Neural cell (in vitro differentiated cells): ENCODE results near the gene PC. TPM values are rescaled to one million over a fixed set of nuclear protein-coding genes. Genes with fewer than 3 reads are reported as not detected.

ENCODE experiments used
- H2AFZ ChIP-seq: fragments of 200-600, 300-800 bp; sonication (generic), shearing (Covaris generic); 2 replicates; pipeline ENCODE4 v1.6.0; 2014; ENCODE audit warnings: low read depth, mild to moderate bottlenecking, antibody characterized with exemption, low read length, moderate library complexity
- H3F3A ChIP-seq: fragments of 200-600 bp; shearing (Covaris generic); 2 replicates; pipeline ENCODE4 v1.6.1; 2016; ENCODE audit warnings: mild to moderate bottlenecking, moderate library complexity, mixed read lengths, antibody characterized with exemption, low read length; ENCODE audit not compliant: insufficient read depth, poor library complexity, severe bottlenecking
- H3K27ac ChIP-seq: fragments of 200-600, 300-800 bp; sonication (generic), shearing (Covaris generic); 2 replicates; pipeline ENCODE4 v1.5.1; 2014; ENCODE audit warnings: mild to moderate bottlenecking, low read length, moderate library complexity
- H3K27me3 ChIP-seq: fragments of 300-800, 200-600 bp; sonication (generic), shearing (Covaris generic); 2 replicates; pipeline ENCODE4 v1.6.0; 2014; ENCODE audit warnings: mild to moderate bottlenecking, low read depth, low read length, moderate library complexity; ENCODE audit not compliant: insufficient read depth
- H3K36me3 ChIP-seq: fragments of 300-800, 200-600 bp; sonication (generic), shearing (Covaris generic); 2 replicates; pipeline ENCODE4 v1.5.1; 2014; ENCODE audit warnings: mild to moderate bottlenecking, antibody characterized with exemption, low read length, moderate library complexity; ENCODE audit not compliant: insufficient read depth
- H3K4me2 ChIP-seq: fragments of 300-800, 200-600 bp; sonication (generic), shearing (Covaris generic); 2 replicates; pipeline ENCODE4 v1.6.0; 2014; ENCODE audit warnings: mild to moderate bottlenecking, low read length
- H3K4me3 ChIP-seq: fragments of 300-800, 200-600 bp; sonication (generic), shearing (Covaris generic); 2 replicates; pipeline ENCODE4 v1.5.1; 2014; ENCODE audit warnings: mild to moderate bottlenecking, low read length, moderate library complexity
- H3K79me2 ChIP-seq: fragments of 200-600 bp; shearing (Covaris generic); replicated peaks from 2 replicates; pipeline ENCODE4 v1.6.0; 2014; ENCODE audit warnings: mild to moderate bottlenecking, low read length, moderate library complexity; ENCODE audit not compliant: insufficient read depth
- H3K9ac ChIP-seq: fragments of 300-800, 200-600 bp; sonication (generic), shearing (Covaris generic); 2 replicates; pipeline ENCODE4 v1.6.1; 2016; ENCODE audit warnings: mild to moderate bottlenecking, low read length, mixed read lengths
- H3K9me2 ChIP-seq: fragments of 200-600 bp; shearing (Covaris generic); 2 replicates; pipeline ENCODE4 v1.6.1; 2016; ENCODE audit warnings: mild to moderate bottlenecking, low read length, mixed read lengths; ENCODE audit not compliant: insufficient read depth
- H3K9me3 ChIP-seq: fragments of 200-600, 300-800 bp; sonication (generic), shearing (Covaris generic); 2 replicates; pipeline ENCODE4 v1.6.1; 2016; ENCODE audit warnings: mild to moderate bottlenecking, mixed run types, low read length, moderate library complexity, mixed read lengths
- H4K20me1 ChIP-seq: fragments of 200-600 bp; shearing (Covaris generic); 2 replicates; pipeline ENCODE4 v1.6.1; 2016; ENCODE audit warnings: mild to moderate bottlenecking, mixed run types; ENCODE audit not compliant: insufficient read depth
- CTCF ChIP-seq: fragments of 450-650 bp; IDR thresholded peaks from 2 replicates; pipeline ENCODE4 v1.5.1; 2014; ENCODE audit warnings: antibody characterized with exemption, mild to moderate bottlenecking, moderate library complexity; ENCODE audit not compliant: poor library complexity, severe bottlenecking
- EP300 ChIP-seq: fragments of 450-650 bp; conservative IDR thresholded peaks from 2 replicates; pipeline ENCODE4 v1.6.1; 2014; ENCODE audit warnings: antibody characterized with exemption, mild to moderate bottlenecking, moderate library complexity; ENCODE audit not compliant: poor library complexity, severe bottlenecking
- EZH2 ChIP-seq: fragments of 200-600, 300-800 bp; shearing (Covaris generic), sonication (generic); IDR thresholded peaks from 2 replicates; pipeline ENCODE4 v1.6.1; 2014; ENCODE audit warnings: antibody characterized with exemption, low read length, borderline replicate concordance, mild to moderate bottlenecking; ENCODE audit not compliant: insufficient read depth, poor library complexity, severe bottlenecking
- MXI1 ChIP-seq: fragments of 450-650 bp; conservative IDR thresholded peaks from 2 replicates; pipeline ENCODE4 v1.6.1; 2014; ENCODE audit warnings: antibody characterized with exemption, mild to moderate bottlenecking; ENCODE audit not compliant: poor library complexity, severe bottlenecking
- POLR2AphosphoS5 ChIP-seq: IDR thresholded peaks from 2 replicates; pipeline ENCODE4 v1.6.1; 2012
- RAD21 ChIP-seq: fragments of 450-650 bp; conservative IDR thresholded peaks from 2 replicates; pipeline ENCODE4 v1.6.1; 2014; ENCODE audit warnings: antibody characterized with exemption, mild to moderate bottlenecking, moderate library complexity
- REST ChIP-seq: IDR thresholded peaks from 2 replicates; pipeline ENCODE4 v1.6.1; 2012; ENCODE audit warnings: borderline replicate concordance
- SMC3 ChIP-seq: fragments of 450-650 bp; conservative IDR thresholded peaks from 2 replicates; pipeline ENCODE4 v1.6.1; 2014; ENCODE audit warnings: antibody characterized with exemption, mild to moderate bottlenecking, moderate library complexity; ENCODE audit not compliant: poor library complexity
- TAF1 ChIP-seq: IDR thresholded peaks from 2 replicates; pipeline ENCODE4 v1.6.1; 2012; ENCODE audit warnings: low read depth
- polyA plus RNA-seq: library from polyadenylated mRNA; depleted of rRNA; stranded (reverse); fragments of >200 nt; gene quantifications from 2 replicates; pipeline ENCODE4 v1.2.3, GENCODE V29; 2014

Gene PC
- polyA plus RNA-seq, 1 donor from 2014 or later, result 8.9 TPM

- no peaks in the 10 kb centered on the region for H4K20me1 ChIP-seq
- no peaks in the 10 kb centered on the region for H3F3A ChIP-seq
- TF ChIP-seq TAF1, result no peak
- no peak overlapping the region for H3K9ac ChIP-seq
- no peak overlapping the region for H3K27ac ChIP-seq
- H3K9me2 ChIP-seq, result no peaks in the 10 kb centered on the region
- no peak overlapping the region for H2AFZ ChIP-seq
- no peaks in the 10 kb centered on the region for H3K36me3 ChIP-seq
- no peak overlapping the region for H3K4me2 ChIP-seq
- no peaks in the 10 kb centered on the region for H3K9me3 ChIP-seq
- H3K27me3 ChIP-seq, result no peaks in the 10 kb centered on the region
- H3K4me3 ChIP-seq, result no peak overlapping the region
- no peaks in the 10 kb centered on the region for H3K79me2 ChIP-seq
Measured at GRCh38 chr11:66986178-66986545, 28.0 kb upstream of the PC start.

- Histone ChIP-seq H3K27ac (no peak overlapping the region), H3K4me2 (no peak overlapping the region), H4K20me1 (no peaks in the 10 kb centered on the region), H3F3A (no peaks in the 10 kb centered on the region), H3K27me3 (no peaks in the 10 kb centered on the region), H3K9me2 (no peaks in the 10 kb centered on the region), H2AFZ (no peak overlapping the region), H3K4me3 (no peak overlapping the region), H3K36me3 (no peaks in the 10 kb centered on the region), H3K79me2 (no peaks in the 10 kb centered on the region), H3K9ac (no peak overlapping the region), H3K9me3 (no peaks in the 10 kb centered on the region)
- TF ChIP-seq MXI1 (no peak), EP300 (no peak), EZH2 (no peak), CTCF (no peak), REST (no peak), POLR2AphosphoS5 (no peak), RAD21 (no peak), SMC3 (no peak), TAF1 (no peak)
Measured at GRCh38 chr11:66985508-66986177, 27.5 kb upstream of the PC start.
